ENCODE results near the gene PDX1. TPM values are rescaled to one million over a fixed set of nuclear protein-coding genes. Genes with fewer than 3 reads are reported as not detected.

Gene PDX1
- not detected in 2 replicates for total RNA-seq

GRCh38 chr13:27919934-27920676 is at the start of gene PDX1:
Gene PDX1, plus strand, starts transcription at chr13:27920000. Its CDS starts 139 bp downstream, at chr13:27920139.

GRCh38 chr13:27969082-27969865 is 49.5 kb downstream of the PDX1 start, which contains the start of gene CDX2:
Gene CDX2, minus strand, starts transcription at chr13:27969315. Its CDS starts 309 bp downstream, at chr13:27969006.

Other genes starting within 250 kb of the PDX1 start
- not detected in 2 replicates for gene GSX1, start 127.5 kb upstream of the PDX1 start, total RNA-seq
- gene CDX2, start 49.3 kb downstream of the PDX1 start, total RNA-seq: not detected in 2 replicates
- gene URAD, start 68.7 kb downstream of the PDX1 start, total RNA-seq: not detected in 2 replicates
- not detected in 2 replicates for gene FLT3, start 180.6 kb downstream of the PDX1 start, total RNA-seq
- 10.2 and 15.1 TPM in 2 replicates for gene PAN3, start 218.5 kb downstream of the PDX1 start, total RNA-seq

All from hair follicular keratinocyte (primary cell).